PC-9 (cell line): ENCODE data around the gene MSANTD2. TPM values are rescaled to one million over a fixed set of nuclear protein-coding genes. Genes with fewer than 3 reads are reported as not detected.

Experiments
- BruUV-seq: library from RNA; stranded (reverse); fragments of 400-500 nt; replicated peaks from 2 replicates; lab custom pipeline; 2021; lab: Mats Ljungman, UMichigan
- CTCF ChIA-PET: fragments of 300-600 bp; sonication (Branson Sonifier 250); formaldehyde crosslinking; loops from one replicate; lab custom pipeline; 2022; ENCODE audit warnings: antibody characterized with exemption; lab: Charles Lee
- POLR2A ChIA-PET: fragments of 300-600 bp; sonication (Branson Sonifier 250); formaldehyde crosslinking; loops from one replicate; lab custom pipeline; 2022; ENCODE audit warnings: antibody characterized with exemption; ENCODE audit not compliant: unreplicated experiment; lab: Charles Lee
- DNase-seq, 2 experiments: peaks; one replicate each; pipeline versions ENCODE4 v3.0.0 to v3.0.0-alpha.2; 2015 to 2022; ENCODE audit warnings: mixed read lengths in 1 of 2
- H2AFZ ChIP-seq: fragments of 200-600 bp; sonication (generic); 2 replicates; pipeline ENCODE4 v1.8.1; 2017; ENCODE audit warnings: antibody characterized with exemption
- H3F3A ChIP-seq: fragments of 200-600 bp; sonication (generic); 2 replicates; pipeline ENCODE4 v1.8.1; 2017; ENCODE audit warnings: antibody characterized with exemption, mild to moderate bottlenecking, low read depth; ENCODE audit not compliant: insufficient read depth
- H3K27ac ChIP-seq: fragments of 200-600 bp; sonication (generic); 2 replicates; pipeline ENCODE4 v1.6.1; 2016; ENCODE audit warnings: mixed run types
- H3K27me3 ChIP-seq: fragments of 200-600 bp; sonication (generic); 2 replicates; pipeline ENCODE4 v1.6.1; 2016; ENCODE audit warnings: low read depth, mixed run types; ENCODE audit not compliant: insufficient read depth
- H3K36me3 ChIP-seq: fragments of 200-600 bp; sonication (generic); 2 replicates; pipeline ENCODE4 v1.6.1; 2016; ENCODE audit warnings: low read depth, mixed run types
- H3K4me1 ChIP-seq: fragments of 200-600 bp; sonication (generic); replicated peaks from 2 replicates; pipeline ENCODE4 v1.6.1; 2016; ENCODE audit warnings: mixed run types; ENCODE audit not compliant: insufficient read depth
- H3K4me2 ChIP-seq: fragments of 200-600 bp; sonication (generic); 2 replicates; pipeline ENCODE4 v1.6.1; 2017; ENCODE audit warnings: mixed run types
- H3K4me3 ChIP-seq: fragments of 200-600 bp; sonication (generic); 2 replicates; pipeline ENCODE4 v1.6.1; 2016; ENCODE audit warnings: mixed run types
- H3K79me2 ChIP-seq: fragments of 200-600 bp; sonication (generic); 2 replicates; pipeline ENCODE4 v1.6.1; 2017; ENCODE audit warnings: low read depth, mixed run types
- H3K9me2 ChIP-seq: fragments of 200-600 bp; sonication (generic); 2 replicates; pipeline ENCODE4 v1.8.1; 2017; ENCODE audit warnings: mild to moderate bottlenecking; ENCODE audit not compliant: insufficient read depth
- H3K9me3 ChIP-seq: fragments of 200-600 bp; sonication (generic); 2 replicates; pipeline ENCODE4 v1.8.1; 2016; ENCODE audit warnings: low read depth; ENCODE audit not compliant: insufficient read depth
- H4K20me1 ChIP-seq: fragments of 200-600 bp; sonication (generic); 2 replicates; pipeline ENCODE4 v1.8.1; 2017; ENCODE audit not compliant: insufficient read depth
- CTCF ChIP-seq: fragments of 200-600 bp; sonication (generic); conservative IDR thresholded peaks from 2 replicates; pipeline ENCODE4 v1.6.1; 2017; ENCODE audit warnings: mixed run types, antibody characterized with exemption, mild to moderate bottlenecking, moderate library complexity
- EZH2 ChIP-seq: fragments of 200-600 bp; sonication (generic); IDR thresholded peaks from 2 replicates; pipeline ENCODE4 v1.8.0; 2017; ENCODE audit warnings: antibody characterized with exemption, low read depth
- intact Hi-C: fragments of 100-400 bp; cut with micrococcal nuclease; formaldehyde crosslinking; loops from one replicate; pipeline ENCODE4 v1.10.0; 2022; ENCODE audit not compliant: unreplicated experiment
- total RNA-seq: library from RNA; stranded (reverse); gene quantifications from 2 replicates; pipeline ENCODE4 v1.2.3, GENCODE V29; 2021

The MSANTD2 gene
- total RNA-seq, 1 experiment from 2014 or later: 16.9 TPM

- Histone ChIP-seq H2AFZ (peak overlapping the region; percentile 90), H3K4me1 (peaks cover 41% of the 10 kb centered on the region), H3K4me3 (peak overlapping the region; percentile 67), H3K4me2 (peak overlapping the region; percentile 78), H3K27ac (no peak overlapping the region), H3K9me2 (no peaks in the 10 kb centered on the region), H3K36me3 (0 out of 2 replicates have a peak, but pooled peaks cover 3% of the 10 kb centered on the region), H3F3A (peaks cover 43% of the 10 kb centered on the region), H3K79me2 (peaks cover 9% of the 10 kb centered on the region), H3K9me3 (no peaks in the 10 kb centered on the region), H3K27me3 (no peaks in the 10 kb centered on the region), H4K20me1 (no peaks in the 10 kb centered on the region)
- BruUV-seq: TSS peak; percentile 13
- intact Hi-C loops: loop anchor here (1.0 to 10.0 kb wide), 4 partner anchors 17 to 846 kb away; partner anchors contain the start of gene STT3A
- ChIA-PET CTCF (interaction anchor here (1.0 to 2.0 kb wide), 4 partner anchors 16 to 48 kb away, joined by 3 to 10 read pairs (median 6); partner anchors contain the start of gene ESAM), POLR2A (interaction anchor here (0.6 kb wide), 3 partner anchors 18 to 832 kb away, joined by 7 to 17 read pairs (median 8); no protein-coding TSS in a partner anchor)
- DNase-seq: peak in 1 of 2 experiments; percentile 23
- TF ChIP-seq EZH2 (no peak), CTCF (no peak)
These were observed 54.2 kb downstream of the MSANTD2 start for GRCh38 chr11:124745835-124746620.

GRCh38 chr11:124745270-124745834 is 54.9 kb downstream of the MSANTD2 start:
- POLR2A ChIA-PET: interaction anchor here (0.6 kb wide), 1 partner anchor 71 kb away, joined by 7 read pairs; no protein-coding TSS in a partner anchor
- intact Hi-C loops: loop anchor here (5.0 to 10.0 kb wide), 2 partner anchors 49 to 847 kb away; partner anchors contain the start of gene STT3A

More at GRCh38 chr11:124745270-124745834, 54.9 kb downstream of the MSANTD2 start:
- no peak overlapping the region for H3K27ac ChIP-seq
- H3K79me2 ChIP-seq: peaks cover 2% of the 10 kb centered on the region; the same call in 1 of the 2 replicates
- H3F3A ChIP-seq: peaks cover 42% of the 10 kb centered on the region
- TF ChIP-seq EZH2: no peak
- TF ChIP-seq CTCF: no peak
- H3K4me3 ChIP-seq: no peak overlapping the region
- H4K20me1 ChIP-seq: no peaks in the 10 kb centered on the region
- no peaks in the 10 kb centered on the region for H3K9me3 ChIP-seq
- 0 out of 2 replicates have a peak, but pooled peaks cover 3% of the 10 kb centered on the region for H3K36me3 ChIP-seq
- CTCF ChIA-PET: interaction anchor here (1.0 kb wide), 1 partner anchor 17 kb away, joined by 3 read pairs; the partner anchor contains the start of gene ESAM
- peak overlapping the region; percentile 78 for H3K4me2 ChIP-seq
- no peaks in the 10 kb centered on the region for H3K9me2 ChIP-seq
- H3K4me1 ChIP-seq: peaks cover 36% of the 10 kb centered on the region
- DNase-seq: no peak
- no peaks in the 10 kb centered on the region for H3K27me3 ChIP-seq
- H2AFZ ChIP-seq: no peak overlapping the region
- BruUV-seq: no TSS peak
